Astrocyte of the cerebellum (primary cell): ENCODE data around the gene WFS1.

Experiments used
- DNase-seq: peaks from one replicate; pipeline ENCODE4 v3.0.0-alpha.2; 2011; ENCODE audit warnings: low read depth
- H3K4me3 ChIP-seq: 2 replicates; pipeline ENCODE4 v1.5.1; 2011; ENCODE audit warnings: mild to moderate bottlenecking, low read depth, low read length, moderate library complexity
- CTCF ChIP-seq: IDR thresholded peaks from 2 replicates; pipeline ENCODE4 v1.5.1; 2012; ENCODE audit warnings: low read length, low read depth, moderate library complexity, mild to moderate bottlenecking; ENCODE audit errors: missing control alignments
- in situ Hi-C: cut with HindIII; loops from 2 replicates; pipeline ENCODE4 v1.10.0; 2017; ENCODE audit warnings: low sequenced_read_pairs

WFS1 gene

GRCh38 chr4:6279582-6280289 is 10.1 kb downstream of the WFS1 start:
- H3K4me3 ChIP-seq, result no peak overlapping the region
- no peak for DNase-seq
- TF ChIP-seq CTCF, result no peak
- in situ Hi-C loops, result no loop called here

- H3K4me3 ChIP-seq, result no peak overlapping the region
- DNase-seq, result no peak
- in situ Hi-C loops, result no loop called here
- no peak for TF ChIP-seq CTCF
Measured at GRCh38 chr4:6280365-6280996, 10.8 kb downstream of the WFS1 start.

GRCh38 chr4:6281436-6282313 is 12.0 kb downstream of the WFS1 start:
- no peak for DNase-seq
- in situ Hi-C loops, result no loop called here
- TF ChIP-seq CTCF, result no peak
- H3K4me3 ChIP-seq, result no peak overlapping the region

GRCh38 chr4:6282314-6282771 is 12.7 kb downstream of the WFS1 start:
- in situ Hi-C loops, result no loop called here
- TF ChIP-seq CTCF, result no peak
- DNase-seq, result no peak
- no peak overlapping the region for H3K4me3 ChIP-seq

GRCh38 chr4:6283282-6283681 is 13.6 kb downstream of the WFS1 start:
- DNase-seq, result no peak

More at GRCh38 chr4:6283282-6283681, 13.6 kb downstream of the WFS1 start:
- no peak overlapping the region for H3K4me3 ChIP-seq
- TF ChIP-seq CTCF, result no peak
- in situ Hi-C loops, result no loop called here
